ENCODE results near the gene ARGLU1. TPM values are rescaled to one million over a fixed set of nuclear protein-coding genes. Genes with fewer than 3 reads are reported as not detected.

Gene ARGLU1
- total RNA-seq, 2 experiments from 2014 or later: 112 to 113 TPM

- H3K4me3 Mint-ChIP-seq: no peak overlapping the region
- no peaks in the 10 kb centered on the region for H3K36me3 Mint-ChIP-seq (ENCODE audit: low read depth)
- ChIA-PET CTCF (no interaction called here), POLR2A (no interaction called here)
- DNase-seq: no peak
- H3K9me3 Mint-ChIP-seq: no peaks in the 10 kb centered on the region
- peaks cover 41% of the 10 kb centered on the region for H3K27me3 Mint-ChIP-seq
- H3K27ac Mint-ChIP-seq: no peak overlapping the region
- H3K4me1 Mint-ChIP-seq: peaks cover 9% of the 10 kb centered on the region
Measured at GRCh38 chr13:106497079-106497478, 70.9 kb downstream of the ARGLU1 start.

DNA sequence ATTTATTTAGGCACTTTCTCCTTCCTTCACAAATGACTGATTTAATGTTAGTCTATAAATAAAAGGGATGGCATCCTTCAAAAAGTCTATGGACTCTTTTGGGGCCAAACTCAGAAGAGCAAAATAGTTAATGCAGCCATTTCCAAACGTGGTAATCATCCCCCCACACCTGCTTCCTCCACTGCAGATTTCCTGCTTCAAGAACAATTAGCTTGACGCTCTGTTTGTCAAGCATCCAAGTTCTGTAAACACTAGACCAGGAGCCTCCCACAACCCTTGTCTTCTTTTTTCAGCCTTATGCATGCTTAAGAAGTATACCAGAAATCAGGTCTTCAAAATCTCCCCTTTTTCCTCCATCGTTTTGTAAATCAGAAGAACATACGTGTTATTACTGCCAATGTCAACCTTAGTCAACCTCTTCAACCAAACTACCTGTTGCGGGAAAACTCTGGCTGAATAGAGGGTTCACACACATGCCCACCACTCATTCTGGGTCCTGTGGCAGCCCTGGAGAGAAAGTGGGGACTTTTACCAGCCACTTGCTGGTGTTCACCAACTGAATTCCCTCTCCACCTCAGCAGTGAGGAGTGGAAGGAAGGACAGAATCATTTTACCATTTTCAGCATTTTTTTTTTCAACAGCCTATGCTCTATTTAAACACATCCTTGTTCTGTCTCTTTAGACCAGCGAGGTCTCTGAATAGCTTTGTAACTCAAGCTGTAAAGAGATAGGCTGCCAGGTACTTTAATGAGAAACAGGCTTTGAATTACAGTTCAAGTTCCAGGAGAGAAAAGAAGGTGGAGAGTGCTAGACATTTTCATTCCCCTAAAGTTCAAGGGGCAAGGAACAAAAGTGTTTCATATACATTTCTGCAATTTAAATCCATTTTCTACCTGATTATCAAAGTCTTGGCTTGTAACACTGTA lies 71.6 kb downstream of the ARGLU1 start:
- no peaks in the 10 kb centered on the region for H3K36me3 Mint-ChIP-seq (ENCODE audit: low read depth)
- H3K27ac Mint-ChIP-seq: no peak overlapping the region
- no peaks in the 10 kb centered on the region for H3K9me3 Mint-ChIP-seq
- POLR2A ChIA-PET: no interaction called here
- no peak overlapping the region for H3K4me3 Mint-ChIP-seq
- CTCF ChIA-PET: no interaction called here
- peaks cover 46% of the 10 kb centered on the region for H3K27me3 Mint-ChIP-seq
- no peak for DNase-seq
- H3K4me1 Mint-ChIP-seq: peaks cover 9% of the 10 kb centered on the region

GRCh38 chr13:106494936-106495335 lies 73.0 kb downstream of the ARGLU1 start:
- no peaks in the 10 kb centered on the region for H3K9me3 Mint-ChIP-seq
- H3K27me3 Mint-ChIP-seq: peaks cover 46% of the 10 kb centered on the region
- no peak overlapping the region for H3K4me3 Mint-ChIP-seq
- H3K27ac Mint-ChIP-seq: no peak overlapping the region
- ChIA-PET CTCF (interaction anchor here (1.5 kb wide), 1 partner anchor 41 kb away, joined by 3 read pairs; the partner anchor contains the start of gene EFNB2), POLR2A (no interaction called here)
- no peaks in the 10 kb centered on the region for H3K36me3 Mint-ChIP-seq (ENCODE audit: low read depth)
- DNase-seq: no peak
- H3K4me1 Mint-ChIP-seq: peaks cover 15% of the 10 kb centered on the region

DNA sequence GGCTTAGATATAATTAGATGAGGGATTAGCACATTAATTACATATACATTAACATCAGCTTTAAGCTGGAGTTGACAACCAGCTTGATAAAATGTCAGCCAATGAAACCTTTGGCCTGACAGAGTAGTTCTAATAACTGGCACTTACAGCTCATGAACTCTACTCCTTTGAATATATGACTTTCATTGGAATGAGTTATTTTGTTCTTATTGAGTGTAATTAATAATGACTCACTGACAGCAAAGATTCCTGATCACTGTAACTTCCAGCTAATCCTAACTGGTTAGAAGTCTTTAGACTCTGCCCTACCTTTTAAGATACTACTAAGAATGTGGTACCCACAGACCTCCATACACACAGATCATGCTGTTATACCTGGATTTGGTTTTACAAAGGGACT lies 73.4 kb downstream of the ARGLU1 start:
- no peak overlapping the region for H3K4me3 Mint-ChIP-seq
- H3K36me3 Mint-ChIP-seq (ENCODE audit: low read depth): no peaks in the 10 kb centered on the region

DNA sequence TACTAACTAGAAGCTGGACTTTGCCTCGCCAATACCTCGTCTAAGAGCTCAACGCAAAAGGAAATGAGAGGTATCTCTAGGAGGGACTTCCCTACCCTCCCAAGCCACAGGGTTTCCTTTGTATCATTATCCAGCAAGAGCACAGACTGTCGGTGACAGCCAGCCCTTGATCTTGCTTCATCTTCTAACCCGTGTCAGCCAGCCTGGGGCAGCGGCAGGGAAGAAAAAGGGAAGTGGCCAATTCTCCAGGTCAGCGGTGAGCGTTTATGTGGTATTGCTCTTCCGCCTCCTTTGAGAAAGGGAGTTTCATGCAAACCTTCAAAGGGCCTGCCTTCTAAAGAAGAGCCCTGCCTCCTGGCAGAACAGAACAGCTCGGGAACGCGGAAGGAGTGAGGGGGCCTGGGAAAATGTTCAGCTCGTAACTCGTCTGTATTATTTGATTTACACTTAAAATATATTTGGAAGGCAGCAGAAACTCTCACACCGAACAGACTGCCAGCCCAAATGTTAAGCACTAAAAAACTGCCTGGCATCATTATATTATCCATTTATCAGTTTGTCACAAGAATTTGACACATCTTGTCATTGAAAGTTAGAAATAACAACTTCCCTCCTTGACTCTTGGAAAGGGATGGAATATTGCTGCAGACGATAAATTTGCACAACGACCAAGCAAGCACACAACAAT lies 74.3 kb downstream of the ARGLU1 start:
- H3K36me3 Mint-ChIP-seq (ENCODE audit: low read depth): no peaks in the 10 kb centered on the region
- no peak overlapping the region for H3K4me3 Mint-ChIP-seq
- H3K9me3 Mint-ChIP-seq: no peaks in the 10 kb centered on the region
- no peak overlapping the region for H3K27ac Mint-ChIP-seq
- peaks cover 15% of the 10 kb centered on the region for H3K4me1 Mint-ChIP-seq
- H3K27me3 Mint-ChIP-seq: peaks cover 42% of the 10 kb centered on the region
- ChIA-PET POLR2A (no interaction called here), CTCF (interaction anchor here (1.5 kb wide), 1 partner anchor 42 kb away, joined by 3 read pairs; the partner anchor contains the start of gene EFNB2)
- DNase-seq: no peak

More for the DNA sequence above, 73.4 kb downstream of the ARGLU1 start:
- Mint-ChIP-seq H3K4me1 (peaks cover 15% of the 10 kb centered on the region), H3K27ac (no peak overlapping the region), H3K9me3 (no peaks in the 10 kb centered on the region), H3K27me3 (peaks cover 44% of the 10 kb centered on the region)
- POLR2A ChIA-PET: no interaction called here
- CTCF ChIA-PET: interaction anchor here (1.5 kb wide), 1 partner anchor 41 kb away, joined by 3 read pairs; the partner anchor contains the start of gene EFNB2
- DNase-seq: no peak

DNA sequence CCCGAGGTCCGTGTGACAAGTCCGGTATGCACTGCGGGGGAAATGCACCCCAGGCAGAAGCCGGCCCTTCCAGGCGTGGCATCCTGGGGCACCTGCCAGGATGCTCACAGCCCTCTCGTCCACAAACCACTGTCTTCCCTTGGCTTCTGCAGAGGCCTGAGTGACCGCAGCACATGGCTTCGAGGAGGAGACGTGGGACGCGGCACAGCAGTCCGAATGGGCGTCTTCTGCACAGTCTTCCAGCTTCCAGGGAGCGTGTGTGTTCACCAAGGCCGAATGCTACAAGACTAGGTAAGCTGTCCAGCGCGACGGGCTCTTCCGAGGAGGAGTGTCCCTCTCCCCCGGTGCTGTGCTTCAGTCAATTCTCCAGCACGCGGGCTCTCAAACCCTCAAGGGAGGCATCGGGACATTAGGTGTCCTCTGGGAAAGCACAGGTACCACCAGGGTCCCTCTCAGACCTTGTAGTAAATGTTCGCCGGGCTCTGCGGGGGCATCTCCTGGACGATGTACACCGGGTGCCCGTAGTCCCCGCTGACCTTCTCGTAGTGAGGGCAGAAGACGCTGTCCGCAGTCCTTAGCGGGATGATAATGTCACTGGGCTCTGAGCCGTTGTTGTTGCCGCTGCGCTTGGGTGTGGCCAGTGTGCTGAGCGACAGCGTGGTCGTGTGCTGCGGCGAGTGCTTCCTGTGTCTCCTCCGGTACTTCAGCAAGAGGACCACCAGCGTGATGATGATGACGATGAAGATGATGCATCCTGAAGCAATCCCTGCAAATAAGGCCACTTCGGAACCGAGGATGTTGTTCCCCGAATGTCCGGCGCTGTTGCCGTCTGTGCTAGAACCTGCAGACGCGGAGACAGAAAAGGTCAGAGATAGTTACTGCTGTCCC lies 75.1 kb downstream of the ARGLU1 start:
- H3K27me3 Mint-ChIP-seq: peaks cover 35% of the 10 kb centered on the region
- no peak for DNase-seq
- H3K27ac Mint-ChIP-seq: no peak overlapping the region
- ChIA-PET CTCF (no interaction called here), POLR2A (no interaction called here)
- H3K4me1 Mint-ChIP-seq: peaks cover 15% of the 10 kb centered on the region
- no peaks in the 10 kb centered on the region for H3K9me3 Mint-ChIP-seq
- no peaks in the 10 kb centered on the region for H3K36me3 Mint-ChIP-seq (ENCODE audit: low read depth)
- H3K4me3 Mint-ChIP-seq: no peak overlapping the region

DNA sequence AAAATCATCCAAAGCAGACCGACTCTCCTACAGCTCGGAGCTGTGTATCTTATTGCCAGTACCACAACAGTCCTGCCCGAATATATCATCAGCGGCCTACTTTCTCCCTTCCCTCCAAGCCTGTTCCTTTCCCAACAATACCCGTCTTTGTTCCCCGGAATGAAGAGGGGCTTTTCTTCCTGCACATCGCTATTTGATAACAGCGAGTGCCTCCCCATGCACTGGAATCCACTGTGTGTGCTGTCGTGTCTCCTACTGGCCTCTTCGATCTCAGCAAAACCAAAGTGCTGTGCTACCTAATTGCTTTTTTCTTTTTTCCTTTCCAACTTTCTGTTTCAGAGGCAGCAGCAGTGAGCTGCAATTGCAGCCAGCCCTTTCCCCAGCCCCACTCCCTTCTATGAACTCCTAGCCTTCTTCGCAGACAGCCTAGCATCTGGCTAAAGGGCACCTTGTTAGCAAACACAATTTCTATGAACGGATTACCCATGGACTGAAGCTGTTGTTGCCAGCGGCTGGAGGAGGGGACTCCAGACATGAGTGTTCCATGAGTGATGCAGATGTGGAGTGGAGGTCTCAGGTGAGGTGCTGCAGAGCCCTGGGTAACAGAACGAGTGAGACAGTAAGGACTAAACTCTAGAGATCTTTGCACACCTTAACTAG lies 75.9 kb downstream of the ARGLU1 start:
- ChIA-PET POLR2A (no interaction called here), CTCF (no interaction called here)
- H3K36me3 Mint-ChIP-seq (ENCODE audit: low read depth): no peaks in the 10 kb centered on the region
- H3K27me3 Mint-ChIP-seq: peaks cover 29% of the 10 kb centered on the region
- DNase-seq: no peak
- H3K9me3 Mint-ChIP-seq: no peaks in the 10 kb centered on the region
- no peak overlapping the region for H3K4me3 Mint-ChIP-seq
- no peak overlapping the region for H3K27ac Mint-ChIP-seq
- H3K4me1 Mint-ChIP-seq: peaks cover 15% of the 10 kb centered on the region

Other genes starting within 250 kb of the ARGLU1 start
- gene EFNB2, start 32.5 kb downstream of the ARGLU1 start, total RNA-seq: under 1 TPM; 0.13 TPM

Measured in activated CD4-positive, alpha-beta memory T cell treated with anti-CD3 and anti-CD28 coated beads, Interleukin-2, amount 10 ng/mL, durations not matched to agents 7 days and 5 days (primary cell).